ENCODE results near the gene SCLT1. TPM values are rescaled to one million over a fixed set of nuclear protein-coding genes. Genes with fewer than 3 reads are reported as not detected.

SCLT1 gene
- total and polyA plus RNA-seq, 2 of the 8 experiments (the other 6 are each of a cell fraction or from before 2014, with no cell fraction given): 4.8 to 13.1 TPM

GRCh38 chr4:128950796-128951195, 142.5 kb downstream of the SCLT1 start:
- H3K27ac ChIP-seq (ENCODE audit: low read depth, low read length): no peak overlapping the region
- no peak overlapping the region for H4K91ac ChIP-seq (replicated peaks; ENCODE audit: insufficient read length, low read length)
- FAIRE-seq: no peak
- H2BK12ac ChIP-seq (ENCODE audit: low read depth, low read length): no peak overlapping the region
- H4K8ac ChIP-seq (ENCODE audit: extremely low read depth, insufficient read depth, low read length): no peak overlapping the region
- H3K56ac ChIP-seq (replicated peaks; ENCODE audit: insufficient read length, low read depth, low read length): no peak overlapping the region
- no peak overlapping the region for H3K4me2 ChIP-seq (ENCODE audit: insufficient read depth in 1 of 2, low read depth in 2 of 2, low read length in 2 of 2)
- H3K23ac ChIP-seq (ENCODE audit: insufficient read length): no peak overlapping the region
- H2AK5ac ChIP-seq (ENCODE audit: low read depth, low read length): no peak overlapping the region
- no peak overlapping the region for H2AFZ ChIP-seq (ENCODE audit: low read length)
- 80% methylated on average over 2 of the region's 2 CpGs; no CpG with 5 or more reads in 1 of the 2 experiments for WGBS, 2 experiments (ENCODE audit: extremely low coverage in 1 of 2, insufficient coverage in 1 of 2, insufficient read length in 1 of 2, insufficient replicate concordance in 2 of 2, low coverage in 1 of 2, low lambda C conversion rate in 2 of 2, missing lambda C conversion rate in 1 of 2)
- H3K4me1 ChIP-seq (replicated peaks in 1 of 4; ENCODE audit: control insufficient read depth in 3 of 4, insufficient read depth in 4 of 4, low read length in 3 of 4): no peaks in the 10 kb centered on the region
- no peaks in the 10 kb centered on the region for H3K79me2 ChIP-seq (ENCODE audit: control insufficient read depth in 1 of 2, insufficient read depth in 2 of 2, low read length in 2 of 2)
- H3K9me3 ChIP-seq (ENCODE audit: insufficient read depth in 2 of 2, low read depth in 1 of 2, low read length in 1 of 2): no peaks in the 10 kb centered on the region
- H3K18ac ChIP-seq (ENCODE audit: extremely low read depth, low read length): no peak overlapping the region
- no peaks in the 10 kb centered on the region for H4K20me1 ChIP-seq (replicated peaks in 1 of 2; ENCODE audit: control insufficient read depth in 1 of 2, insufficient read depth in 2 of 2, low read length in 2 of 2)
- no peak overlapping the region for H2BK5ac ChIP-seq (ENCODE audit: low read depth, low read length)
- H3K9ac ChIP-seq (replicated peaks in 1 of 4; ENCODE audit: extremely low read depth in 1 of 4, low read depth in 3 of 4, low read length in 3 of 4): no peak overlapping the region
- no peak overlapping the region for H3K4me3 ChIP-seq (ENCODE audit: extremely low read depth in 1 of 4, insufficient read depth in 2 of 4, low read depth in 3 of 4, low read length in 4 of 4)
- no peaks in the 10 kb centered on the region for H3K23me2 ChIP-seq (ENCODE audit: low read depth, low read length)
- H2BK120ac ChIP-seq (replicated peaks; ENCODE audit: low read depth, low read length): no peak overlapping the region
- no peak overlapping the region for H3K14ac ChIP-seq (ENCODE audit: insufficient read length)
- no peak overlapping the region for H2BK15ac ChIP-seq (ENCODE audit: low read length)
- H2BK20ac ChIP-seq (ENCODE audit: low read length): no peak overlapping the region
- no peaks in the 10 kb centered on the region; a peak in 2 of 8 replicates for H3K36me3 ChIP-seq (ENCODE audit: control insufficient read depth in 2 of 4, insufficient read depth in 4 of 4, low read length in 3 of 4)
- POLR2A ChIA-PET (ENCODE audit: partially characterized antibody): no interaction called here
- H4K5ac ChIP-seq (ENCODE audit: insufficient read length, low read depth, low read length): no peak overlapping the region
- CTCF ChIA-PET (ENCODE audit: partially characterized antibody): interaction anchor here (0.9 kb wide), 1 partner anchor 497 kb away, joined by 5 read pairs; no protein-coding TSS in a partner anchor
- H3K4ac ChIP-seq (replicated peaks; ENCODE audit: insufficient read length, low read depth, low read length): no peak overlapping the region
- H3K27me3 ChIP-seq (replicated peaks in 1 of 4; ENCODE audit: control insufficient read depth in 3 of 4, extremely low read depth in 1 of 4, insufficient read depth in 3 of 4, low read length in 3 of 4): no peaks in the 10 kb centered on the region
- H3K79me1 ChIP-seq (ENCODE audit: low read depth, low read length): no peaks in the 10 kb centered on the region
- DNase-seq (ENCODE audit: low read depth in 1 of 2, low spot score in 2 of 2): no peak
- no peak for TF ChIP-seq BRCA1 (IDR thresholded peaks at IDR 0.05; ENCODE audit: low read depth, low read length)
- TF ChIP-seq TAF7 (optimal IDR thresholded peaks at IDR 0.05; ENCODE audit: borderline replicate concordance, low read depth, low read length): no peak
- no peak for TF ChIP-seq PHF8 (conservative IDR thresholded peaks at IDR 0.05; ENCODE audit: low read depth, low read length)
- TF ChIP-seq BCL11A (IDR thresholded peaks at IDR 0.05; ENCODE audit: low read depth in 2 of 2, low read length in 2 of 2): no peak
- TF ChIP-seq ATF2 (IDR thresholded peaks at IDR 0.05; ENCODE audit: low read length): no peak
- no peak for TF ChIP-seq HDAC6 (IDR thresholded peaks at IDR 0.05; ENCODE audit: low read depth, low read length)
- no peak for TF ChIP-seq RFX5 (IDR thresholded peaks at IDR 0.05; ENCODE audit: borderline replicate concordance, low read depth, low read length)
- no peak for TF ChIP-seq ZNF274 (IDR thresholded peaks at IDR 0.05; ENCODE audit: borderline replicate concordance, extremely low read depth, low read length)
- no peak for TF ChIP-seq RBBP5 (IDR thresholded peaks at IDR 0.05; ENCODE audit: borderline replicate concordance, low read depth, low read length)
- TF ChIP-seq MAX (IDR thresholded peaks at IDR 0.05): no peak
- no peak for TF ChIP-seq SP2 (IDR thresholded peaks at IDR 0.05; ENCODE audit: low read length)
- no peak for TF ChIP-seq CTBP2 (IDR thresholded peaks at IDR 0.05; ENCODE audit: borderline replicate concordance, insufficient read depth, insufficient read length, low read length)
- TF ChIP-seq POU5F1 (IDR thresholded peaks at IDR 0.05; ENCODE audit: low read depth, low read length): no peak

All from H1 (cell line).